ENCODE results near the gene ADAM8.

- TF ChIP-seq CTCF (IDR thresholded peaks at IDR 0.05) (no peak), EZH2 (IDR thresholded peaks at IDR 0.05; ENCODE audit: borderline replicate concordance, insufficient read depth, low read depth, low read length, poor library complexity, severe bottlenecking) (no peak)
These were observed 19.1 kb downstream of the ADAM8 start for GRCh38 chr10:133257489-133258065.
